SK-N-SH (cell line): ENCODE measurements around the gene ZNF786. TPM values are rescaled to one million over a fixed set of nuclear protein-coding genes. Genes with fewer than 3 reads are reported as not detected.

Experiments used
- CTCF ChIA-PET: fragments of 300-600, 350-600 bp; formaldehyde crosslinking; extraction: SDS; loops from one replicate; lab custom pipeline; 2021; lab: Yijun Ruan, JAX
- POLR2A ChIA-PET: fragments of 350-600 bp; sonication (Branson Sonifier 250); formaldehyde crosslinking; extraction: SDS; loops from one replicate; lab custom pipeline; 2020; ENCODE audit warnings: antibody characterized with exemption, inconsistent platforms; lab: Yijun Ruan, JAX
- DNase-seq: peaks from one replicate; pipeline ENCODE4 v3.0.0; 2012
- H2AFZ ChIP-seq: fragments of 200-600 bp; sonication (generic); 2 replicates; pipeline ENCODE4 v1.8.1; 2016; ENCODE audit warnings: antibody characterized with exemption, mild to moderate bottlenecking, low read depth
- H3F3A ChIP-seq: fragments of 200-600 bp; sonication (generic); replicated peaks from 2 replicates; pipeline ENCODE3; 2016; ENCODE audit warnings: antibody characterized with exemption, mild to moderate bottlenecking; ENCODE audit not compliant: insufficient read depth
- H3K27ac ChIP-seq, 2 experiments: fragments of 200-500 bp in 1 of 2; fragments of 200-600 bp in 1 of 2; sonication (Bioruptor generic) in 1 of 2; sonication (generic), shearing (Covaris generic) in 1 of 2; 2 replicates each; pipeline versions ENCODE4 v1.5.1 to v1.6.1; 2014 to 2016; ENCODE audit warnings: low read depth in 2 of 2, inconsistent platforms in 1 of 2, low read length in 1 of 2, mild to moderate bottlenecking in 1 of 2, mixed read lengths in 1 of 2
- H3K27me3 ChIP-seq: fragments of 200-600 bp; sonication (generic), shearing (Covaris generic); 2 replicates; pipeline ENCODE4 v1.6.1; 2016; ENCODE audit warnings: mixed run types; ENCODE audit not compliant: insufficient read depth
- H3K36me3 ChIP-seq, 2 experiments: fragments of 200-500 bp in 1 of 2; fragments of 200-600 bp in 1 of 2; sonication (Bioruptor generic) in 1 of 2; sonication (generic) in 1 of 2; replicated peaks in 1 of 2; 2 replicates each; pipeline versions ENCODE3 to v1.5.1; 2014 to 2016; ENCODE audit warnings: low read length in 1 of 2, mild to moderate bottlenecking in 1 of 2; ENCODE audit not compliant: insufficient read depth in 2 of 2, control insufficient read depth in 1 of 2
- H3K4me1 ChIP-seq, 2 experiments: fragments of 200-500 bp in 1 of 2; fragments of 200-600 bp in 1 of 2; sonication (Bioruptor generic) in 1 of 2; sonication (generic), shearing (Covaris generic) in 1 of 2; 2 replicates each; pipeline versions ENCODE4 v1.5.1 to v1.6.1; 2014 to 2016; ENCODE audit warnings: low read depth in 1 of 2, low read length in 1 of 2, mixed run types in 1 of 2; ENCODE audit not compliant: insufficient read depth in 2 of 2, control insufficient read depth in 1 of 2
- H3K4me2 ChIP-seq: fragments of 200-600 bp; sonication (generic), shearing (Covaris generic); 2 replicates; pipeline ENCODE4 v1.6.1; 2017; ENCODE audit warnings: mixed run types
- H3K4me3 ChIP-seq, 2 experiments: fragments of 200-500 bp in 1 of 2; fragments of 200-600 bp in 1 of 2; sonication (Bioruptor generic) in 1 of 2; sonication (generic), shearing (Covaris generic) in 1 of 2; 2 replicates each; pipeline versions ENCODE4 v1.5.1 to v1.8.1; 2014 to 2016; ENCODE audit warnings: low read depth in 2 of 2, inconsistent platforms in 1 of 2, low read length in 1 of 2, mild to moderate bottlenecking in 1 of 2, mixed read lengths in 1 of 2, moderate library complexity in 1 of 2
- H3K79me2 ChIP-seq: fragments of 200-600 bp; sonication (generic); 2 replicates; pipeline ENCODE4 v1.8.1; 2017; ENCODE audit warnings: mild to moderate bottlenecking; ENCODE audit not compliant: insufficient read depth
- H3K9ac ChIP-seq: fragments of 200-600 bp; sonication (generic); 2 replicates; pipeline ENCODE4 v1.6.1; 2017; ENCODE audit warnings: mixed run types
- H3K9me2 ChIP-seq: fragments of 200-600 bp; sonication (generic); 2 replicates; pipeline ENCODE4 v1.6.1; 2017; ENCODE audit warnings: mixed run types
- H3K9me3 ChIP-seq: fragments of 200-600 bp; sonication (generic); 2 replicates; pipeline ENCODE4 v1.6.1; 2017; ENCODE audit warnings: mixed run types, mild to moderate bottlenecking, moderate library complexity
- H4K20me1 ChIP-seq: fragments of 200-600 bp; sonication (generic); 2 replicates; pipeline ENCODE4 v1.6.1; 2017; ENCODE audit warnings: mild to moderate bottlenecking, mixed run types; ENCODE audit not compliant: insufficient read depth
- CTCF ChIP-seq: fragments of 200-600 bp; sonication (generic); IDR thresholded peaks from 2 replicates; pipeline ENCODE4 v1.6.1; 2017; ENCODE audit warnings: antibody characterized with exemption, mild to moderate bottlenecking, moderate library complexity
- EP300 ChIP-seq, 2 experiments: IDR thresholded peaks; 2 replicates each; pipeline versions ENCODE4 v1.4.0 to v1.6.1; 2012; ENCODE audit warnings: borderline replicate concordance in 1 of 2, low read depth in 1 of 2, low read length in 1 of 2
- FOXJ3 ChIP-seq: sonication (generic); formaldehyde crosslinking; IDR thresholded peaks from 2 replicates; pipeline ENCODE4 v1.5.1; 2020; ENCODE audit warnings: mild to moderate bottlenecking, missing genetic modification reagents
- GABPA ChIP-seq: IDR thresholded peaks from 2 replicates; pipeline ENCODE4 v1.4.0; 2012; ENCODE audit warnings: low read depth, mild to moderate bottlenecking
- JUND ChIP-seq: IDR thresholded peaks from 2 replicates; pipeline ENCODE4 v1.4.0; 2012
- MEF2A ChIP-seq: IDR thresholded peaks from 2 replicates; pipeline ENCODE4 v1.4.0; 2012; ENCODE audit warnings: low read depth, borderline replicate concordance
- MXI1 ChIP-seq: IDR thresholded peaks from 2 replicates; pipeline ENCODE4 v1.6.1; 2012; ENCODE audit warnings: mild to moderate bottlenecking, low read depth, low read length, improper control_type of control experiment
- POLR2AphosphoS5 ChIP-seq: IDR thresholded peaks from 2 replicates; pipeline ENCODE4 v1.6.1; 2012; ENCODE audit warnings: low read depth, low read length
- RCOR1 ChIP-seq: fragments of 150-350 bp; IDR thresholded peaks from 2 replicates; pipeline ENCODE4 v1.6.1; 2017; ENCODE audit warnings: antibody characterized with exemption, low read length
- RXRA ChIP-seq: IDR thresholded peaks from 2 replicates; pipeline ENCODE4 v1.4.0; 2012; ENCODE audit warnings: low read depth, mild to moderate bottlenecking, borderline replicate concordance
- SMC3 ChIP-seq: IDR thresholded peaks from 2 replicates; pipeline ENCODE4 v1.6.1; 2012; ENCODE audit warnings: low read depth, low read length, improper control_type of control experiment
- TAF1 ChIP-seq: IDR thresholded peaks from 2 replicates; pipeline ENCODE4 v1.6.1; 2012; ENCODE audit warnings: low read depth, mild to moderate bottlenecking, low read length, moderate library complexity, borderline replicate concordance
- TEAD4 ChIP-seq: IDR thresholded peaks from 2 replicates; pipeline ENCODE4 v1.4.0; 2012; ENCODE audit warnings: mild to moderate bottlenecking, borderline replicate concordance; ENCODE audit not compliant: insufficient read depth
- YY1 ChIP-seq: IDR thresholded peaks from 2 replicates; pipeline ENCODE4 v1.4.0; 2012; ENCODE audit warnings: low read depth, mild to moderate bottlenecking
- WGBS: methylation state at CpG from one replicate; pipeline ENCODE4 v1.1.6; 2017; ENCODE audit warnings: low lambda C conversion rate; 5-methylcytosine and 5-hydroxymethylcytosine counted together
- polyA plus RNA-seq, 3 experiments: library from polyadenylated mRNA; depleted of rRNA; stranded (reverse); fragments of >200 nt; gene quantifications; 2 replicates each; pipeline ENCODE4 v1.2.3, GENCODE V29; 2012
- TF ChIP-seq, protein P1 (sequence below): IDR thresholded peaks from 2 replicates; pipeline ENCODE4; 2012
- TF ChIP-seq, protein P2 (sequence below): IDR thresholded peaks from 2 replicates; pipeline ENCODE4 v1.6.1; 2012; ENCODE audit warnings: mild to moderate bottlenecking, low read depth, low read length, moderate library complexity
- TF ChIP-seq, protein P3 (sequence below): IDR thresholded peaks from 2 replicates; pipeline ENCODE4 v1.4.0; 2012; ENCODE audit warnings: low read depth
- TF ChIP-seq, protein P4 (sequence below): IDR thresholded peaks from 2 replicates; pipeline ENCODE4 v1.4.0; 2012; ENCODE audit warnings: low read depth, borderline replicate concordance

Gene ZNF786
- polyA plus RNA-seq, 1 of the 3 experiments (the other 2 are of a cell fraction) = 5.0 TPM

- Histone ChIP-seq H3K27me3 (no peaks in the 10 kb centered on the region), H3K9me2 (no peaks in the 10 kb centered on the region), H4K20me1 (no peaks in the 10 kb centered on the region), H3K4me1 (no peaks in the 10 kb centered on the region), H3K9ac (no peak overlapping the region), H3K9me3 (no peaks in the 10 kb centered on the region), H3F3A (peaks cover 4% of the 10 kb centered on the region), H3K4me2 (no peak overlapping the region), H3K27ac (no peak overlapping the region), H3K36me3 (peaks cover 37 to 44% of the 10 kb centered on the region in 2 experiments), H3K79me2 (no peaks in the 10 kb centered on the region), H2AFZ (no peak overlapping the region), H3K4me3 (no peak overlapping the region)
- POLR2A ChIA-PET = interaction anchor here (0.7 kb wide), 1 partner anchor 68 kb away, joined by 3 read pairs; no protein-coding TSS in a partner anchor
- DNase-seq = no peak
- WGBS = 96% methylated on average over 23 of the region's 31 CpGs
- CTCF ChIA-PET = interaction anchor here (1.2 to 7.7 kb wide), 4 partner anchors 17 to 146 kb away, joined by 3 to 113 read pairs (median 6); no protein-coding TSS in a partner anchor
- TF ChIP-seq EP300 (IDR thresholded peaks at IDR 0.05; ENCODE audit: borderline replicate concordance in 1 of 2, low read depth in 1 of 2, low read length in 1 of 2) = no peak
Measured at GRCh38 chr7:149070372-149071125, 20.0 kb downstream of the ZNF786 start.

- Histone ChIP-seq H3K4me1 (no peaks in the 10 kb centered on the region), H3K4me3 (no peak overlapping the region), H3F3A (peaks cover 25% of the 10 kb centered on the region), H3K27ac (no peak overlapping the region), H3K79me2 (no peaks in the 10 kb centered on the region), H3K36me3 (peaks cover 26 to 36% of the 10 kb centered on the region in 2 experiments), H2AFZ (no peak overlapping the region), H3K9me2 (no peaks in the 10 kb centered on the region), H3K4me2 (no peak overlapping the region), H3K27me3 (no peaks in the 10 kb centered on the region), H4K20me1 (no peaks in the 10 kb centered on the region), H3K9me3 (no peaks in the 10 kb centered on the region), H3K9ac (no peak overlapping the region)
- no peak for TF ChIP-seq RXRA
- TF ChIP-seq YY1 = no peak
- TF ChIP-seq MXI1 = no peak
- TF ChIP-seq JUND = no peak
- TF ChIP-seq SMC3 = no peak
- TF ChIP-seq, protein P1, sequence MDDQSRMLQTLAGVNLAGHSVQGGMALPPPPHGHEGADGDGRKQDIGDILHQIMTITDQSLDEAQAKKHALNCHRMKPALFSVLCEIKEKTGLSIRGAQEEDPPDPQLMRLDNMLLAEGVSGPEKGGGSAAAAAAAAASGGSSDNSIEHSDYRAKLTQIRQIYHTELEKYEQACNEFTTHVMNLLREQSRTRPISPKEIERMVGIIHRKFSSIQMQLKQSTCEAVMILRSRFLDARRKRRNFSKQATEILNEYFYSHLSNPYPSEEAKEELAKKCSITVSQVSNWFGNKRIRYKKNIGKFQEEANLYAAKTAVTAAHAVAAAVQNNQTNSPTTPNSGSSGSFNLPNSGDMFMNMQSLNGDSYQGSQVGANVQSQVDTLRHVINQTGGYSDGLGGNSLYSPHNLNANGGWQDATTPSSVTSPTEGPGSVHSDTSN = no peak
- TF ChIP-seq TEAD4 = no peak
- TF ChIP-seq POLR2AphosphoS5 = no peak
- TF ChIP-seq, protein P2, sequence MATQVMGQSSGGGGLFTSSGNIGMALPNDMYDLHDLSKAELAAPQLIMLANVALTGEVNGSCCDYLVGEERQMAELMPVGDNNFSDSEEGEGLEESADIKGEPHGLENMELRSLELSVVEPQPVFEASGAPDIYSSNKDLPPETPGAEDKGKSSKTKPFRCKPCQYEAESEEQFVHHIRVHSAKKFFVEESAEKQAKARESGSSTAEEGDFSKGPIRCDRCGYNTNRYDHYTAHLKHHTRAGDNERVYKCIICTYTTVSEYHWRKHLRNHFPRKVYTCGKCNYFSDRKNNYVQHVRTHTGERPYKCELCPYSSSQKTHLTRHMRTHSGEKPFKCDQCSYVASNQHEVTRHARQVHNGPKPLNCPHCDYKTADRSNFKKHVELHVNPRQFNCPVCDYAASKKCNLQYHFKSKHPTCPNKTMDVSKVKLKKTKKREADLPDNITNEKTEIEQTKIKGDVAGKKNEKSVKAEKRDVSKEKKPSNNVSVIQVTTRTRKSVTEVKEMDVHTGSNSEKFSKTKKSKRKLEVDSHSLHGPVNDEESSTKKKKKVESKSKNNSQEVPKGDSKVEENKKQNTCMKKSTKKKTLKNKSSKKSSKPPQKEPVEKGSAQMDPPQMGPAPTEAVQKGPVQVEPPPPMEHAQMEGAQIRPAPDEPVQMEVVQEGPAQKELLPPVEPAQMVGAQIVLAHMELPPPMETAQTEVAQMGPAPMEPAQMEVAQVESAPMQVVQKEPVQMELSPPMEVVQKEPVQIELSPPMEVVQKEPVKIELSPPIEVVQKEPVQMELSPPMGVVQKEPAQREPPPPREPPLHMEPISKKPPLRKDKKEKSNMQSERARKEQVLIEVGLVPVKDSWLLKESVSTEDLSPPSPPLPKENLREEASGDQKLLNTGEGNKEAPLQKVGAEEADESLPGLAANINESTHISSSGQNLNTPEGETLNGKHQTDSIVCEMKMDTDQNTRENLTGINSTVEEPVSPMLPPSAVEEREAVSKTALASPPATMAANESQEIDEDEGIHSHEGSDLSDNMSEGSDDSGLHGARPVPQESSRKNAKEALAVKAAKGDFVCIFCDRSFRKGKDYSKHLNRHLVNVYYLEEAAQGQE = no peak
- TF ChIP-seq, protein P3, sequence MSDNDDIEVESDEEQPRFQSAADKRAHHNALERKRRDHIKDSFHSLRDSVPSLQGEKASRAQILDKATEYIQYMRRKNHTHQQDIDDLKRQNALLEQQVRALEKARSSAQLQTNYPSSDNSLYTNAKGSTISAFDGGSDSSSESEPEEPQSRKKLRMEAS = no peak
- TF ChIP-seq RCOR1 = no peak
- no peak for TF ChIP-seq FOXJ3 (CRISPR knock-in tag)
- no peak for TF ChIP-seq MEF2A
- TF ChIP-seq, protein P4, sequence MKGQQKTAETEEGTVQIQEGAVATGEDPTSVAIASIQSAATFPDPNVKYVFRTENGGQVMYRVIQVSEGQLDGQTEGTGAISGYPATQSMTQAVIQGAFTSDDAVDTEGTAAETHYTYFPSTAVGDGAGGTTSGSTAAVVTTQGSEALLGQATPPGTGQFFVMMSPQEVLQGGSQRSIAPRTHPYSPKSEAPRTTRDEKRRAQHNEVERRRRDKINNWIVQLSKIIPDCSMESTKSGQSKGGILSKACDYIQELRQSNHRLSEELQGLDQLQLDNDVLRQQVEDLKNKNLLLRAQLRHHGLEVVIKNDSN = no peak
- TF ChIP-seq CTCF = no peak; the same call in 1 of the 2 replicates
- TF ChIP-seq GABPA = no peak
- TF ChIP-seq TAF1 = no peak
- 90% methylated on average over 4 of the region's 4 CpGs for WGBS
- POLR2A ChIA-PET = no interaction called here
- DNase-seq = no peak
- CTCF ChIA-PET = interaction anchor here (1.1 to 7.7 kb wide), 3 partner anchors 21 to 101 kb away, joined by 3 to 113 read pairs (median 16); no protein-coding TSS in a partner anchor
Measured at GRCh38 chr7:149067869-149068268, 22.6 kb downstream of the ZNF786 start.
